Measurements from ENCODE around the gene CPLX1. TPM values are rescaled to one million over a fixed set of nuclear protein-coding genes. Genes with fewer than 3 reads are reported as not detected.

Gene CPLX1
- total RNA-seq, 2 donors from 2014 or later: 1.3 to 1.9 TPM

- H3K9me3 Mint-ChIP-seq: peaks cover 0 to 2% of the 10 kb centered on the region in 2 donors
- no peaks in the 10 kb centered on the region for H3K4me1 Mint-ChIP-seq (ENCODE audit: low read depth)
- peaks cover 4% of the 10 kb centered on the region in 2 donors for H3K36me3 Mint-ChIP-seq (ENCODE audit: insufficient read depth in 2 of 2)
- no peak for DNase-seq
- H3K27me3 Mint-ChIP-seq (ENCODE audit: low read depth): peaks cover 41% of the 10 kb centered on the region
- no peak for ATAC-seq (replicated peaks in 1 of 2)
- H3K4me3 Mint-ChIP-seq: peak overlapping the region in 1 of 2 donors; percentile 56
- no peak overlapping the region for H3K27ac Mint-ChIP-seq
These were observed 1.5 kb upstream of the CPLX1 start for GRCh38 chr4:827209-828081.

DNA sequence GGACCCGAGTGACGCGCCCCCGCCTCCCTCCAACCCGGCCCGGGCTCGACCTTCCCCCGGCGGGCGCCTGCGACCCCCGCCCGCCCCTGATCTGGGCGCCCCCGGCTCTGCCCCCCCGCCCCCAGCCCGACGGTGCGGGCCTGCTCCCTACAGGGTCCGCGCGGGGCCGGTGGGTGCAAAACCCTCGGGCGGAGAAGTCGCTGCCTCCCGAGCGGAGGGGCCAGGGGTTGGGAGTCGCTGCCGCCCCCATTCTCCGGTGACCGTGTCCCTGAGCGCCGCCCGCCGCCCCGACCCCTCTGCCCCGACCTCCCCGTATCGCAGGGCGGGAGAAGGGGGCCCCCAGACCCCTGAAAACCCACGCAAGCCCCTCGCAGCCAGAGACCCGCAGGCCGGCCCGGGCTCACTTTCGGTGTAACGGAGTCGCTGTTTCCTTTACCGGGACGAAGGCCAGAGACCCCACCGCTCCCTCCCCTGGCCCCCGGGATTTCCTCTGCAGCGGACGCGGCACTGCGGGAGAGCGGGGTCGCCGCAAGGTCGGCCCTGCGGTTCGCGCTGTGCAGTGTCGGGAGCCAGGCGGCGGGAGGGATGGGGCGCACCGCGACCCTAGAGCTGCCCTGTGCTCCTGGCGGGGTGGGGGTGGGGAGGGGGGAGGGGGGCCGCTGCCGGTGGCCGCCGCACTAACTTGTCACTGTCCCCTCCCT lies 729 bp upstream of the CPLX1 start:
- DNase-seq: no peak

GRCh38 chr4:825063-825970 lies 612 bp downstream of the CPLX1 start:
- no peak overlapping the region for H3K27ac Mint-ChIP-seq
- H3K4me1 Mint-ChIP-seq (ENCODE audit: low read depth): no peaks in the 10 kb centered on the region
- DNase-seq (peak in 1 of 2 donors; percentile 27), ATAC-seq (replicated peaks in 1 of 2) (peak; percentile 42 to 55)
- H3K36me3 Mint-ChIP-seq (ENCODE audit: insufficient read depth in 2 of 2): peaks cover 2 to 3% of the 10 kb centered on the region in 2 donors
- no peaks in the 10 kb centered on the region for H3K9me3 Mint-ChIP-seq
- peaks cover 52% of the 10 kb centered on the region for H3K27me3 Mint-ChIP-seq (ENCODE audit: low read depth)
- H3K4me3 Mint-ChIP-seq: peak overlapping the region in 1 of 2 donors; percentile 61

More for the DNA sequence above, 729 bp upstream of the CPLX1 start:
- Mint-ChIP-seq H3K4me3 (peak overlapping the region in 1 of 2 donors; percentile 32), H3K36me3 (ENCODE audit: insufficient read depth in 2 of 2) (peaks cover 4% of the 10 kb centered on the region in 2 donors), H3K4me1 (ENCODE audit: low read depth) (no peaks in the 10 kb centered on the region), H3K9me3 (peaks cover 0 to 2% of the 10 kb centered on the region in 2 donors), H3K27ac (no peak overlapping the region), H3K27me3 (ENCODE audit: low read depth) (peaks cover 49% of the 10 kb centered on the region)
- ATAC-seq (replicated peaks in 1 of 2): no peak

DNA sequence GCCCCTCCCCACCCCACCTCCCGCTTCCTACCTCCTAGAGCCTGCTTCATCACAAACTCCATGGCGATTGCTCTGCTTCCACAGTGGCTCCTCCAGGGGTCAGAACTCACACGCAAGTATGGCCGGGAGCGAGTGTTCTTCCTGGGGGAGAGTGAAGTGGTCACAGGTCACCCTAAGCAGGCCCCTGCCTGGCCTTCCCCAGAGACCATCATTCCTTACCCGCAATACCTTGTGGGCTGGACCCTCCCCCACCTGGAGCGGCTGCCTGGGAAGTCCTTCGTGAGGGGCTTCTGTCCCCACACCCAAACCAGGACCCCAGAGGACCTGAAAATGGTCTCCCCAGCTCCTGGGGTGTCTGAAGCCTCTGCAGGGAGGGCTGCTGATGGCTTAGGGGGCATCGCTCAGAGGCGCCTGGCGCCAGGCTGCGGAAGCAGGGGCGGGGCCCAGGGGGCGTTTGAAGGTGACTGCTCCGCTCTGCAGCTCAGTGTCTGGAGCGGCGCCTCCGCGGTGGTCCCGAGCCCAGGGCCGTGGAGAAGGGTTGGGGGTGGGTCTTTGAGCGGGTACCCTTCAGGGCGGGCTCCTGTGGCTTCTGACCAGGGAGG lies 1.4 kb downstream of the CPLX1 start:
- H3K4me1 Mint-ChIP-seq (ENCODE audit: low read depth): no peaks in the 10 kb centered on the region
- no peak for DNase-seq
- H3K36me3 Mint-ChIP-seq (ENCODE audit: insufficient read depth in 2 of 2): peaks cover 2 to 3% of the 10 kb centered on the region in 2 donors
- no peak overlapping the region for H3K27ac Mint-ChIP-seq
- no peaks in the 10 kb centered on the region for H3K9me3 Mint-ChIP-seq
- ATAC-seq (replicated peaks in 1 of 2): no peak
- H3K27me3 Mint-ChIP-seq (ENCODE audit: low read depth): peaks cover 52% of the 10 kb centered on the region
- peak overlapping the region in 1 of 2 donors; percentile 61 for H3K4me3 Mint-ChIP-seq

DNA sequence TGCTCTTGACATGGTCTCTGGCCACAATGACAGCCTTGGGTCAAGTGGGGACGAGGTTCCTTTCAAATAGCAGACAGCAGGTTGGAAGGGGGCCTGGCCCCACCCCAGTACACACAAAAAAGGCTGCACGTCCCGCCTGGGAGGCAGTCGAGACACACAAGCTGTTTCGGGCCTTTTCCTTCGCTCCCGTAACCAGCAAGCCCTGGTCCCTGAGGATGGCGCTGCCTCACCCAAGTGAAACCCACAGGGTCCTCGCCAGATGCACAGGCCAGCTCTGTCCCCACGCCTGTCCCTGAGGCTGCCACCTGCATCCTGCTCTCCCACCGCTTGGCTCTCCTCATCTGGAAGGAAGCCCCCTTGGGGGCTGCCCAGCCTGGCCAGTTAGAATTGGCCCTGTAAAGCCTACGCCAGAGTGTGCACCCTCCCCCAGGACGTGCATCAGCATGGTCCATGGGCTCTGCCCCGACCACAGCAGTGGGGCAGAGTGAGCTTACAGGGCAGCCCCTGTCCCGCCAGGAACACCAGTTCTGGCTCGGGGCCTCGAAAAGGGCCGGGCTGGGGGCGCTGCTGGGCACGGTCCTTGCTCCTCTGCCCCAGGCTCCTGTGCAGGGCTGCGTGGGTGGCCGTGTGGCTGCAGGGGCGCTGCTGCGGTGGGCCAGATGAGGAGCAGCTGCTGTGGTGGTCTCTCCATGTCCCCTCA lies 2.0 kb downstream of the CPLX1 start:
- Mint-ChIP-seq H3K36me3 (ENCODE audit: insufficient read depth in 2 of 2) (peaks cover 2 to 3% of the 10 kb centered on the region in 2 donors), H3K4me3 (no peak overlapping the region), H3K27me3 (ENCODE audit: low read depth) (peaks cover 52% of the 10 kb centered on the region), H3K27ac (no peak overlapping the region), H3K4me1 (ENCODE audit: low read depth) (no peaks in the 10 kb centered on the region), H3K9me3 (no peaks in the 10 kb centered on the region)
- DNase-seq: no peak
- ATAC-seq (replicated peaks in 1 of 2): no peak

- ATAC-seq (replicated peaks in 1 of 2) (no peak), DNase-seq (no peak)
- Mint-ChIP-seq H3K4me3 (no peak overlapping the region), H3K27me3 (ENCODE audit: low read depth) (peaks cover 46% of the 10 kb centered on the region), H3K36me3 (ENCODE audit: insufficient read depth in 2 of 2) (peaks cover 2 to 3% of the 10 kb centered on the region in 2 donors), H3K27ac (no peak overlapping the region), H3K4me1 (ENCODE audit: low read depth) (no peaks in the 10 kb centered on the region), H3K9me3 (no peaks in the 10 kb centered on the region)
These were observed 2.7 kb downstream of the CPLX1 start for GRCh38 chr4:823176-823760.

DNA sequence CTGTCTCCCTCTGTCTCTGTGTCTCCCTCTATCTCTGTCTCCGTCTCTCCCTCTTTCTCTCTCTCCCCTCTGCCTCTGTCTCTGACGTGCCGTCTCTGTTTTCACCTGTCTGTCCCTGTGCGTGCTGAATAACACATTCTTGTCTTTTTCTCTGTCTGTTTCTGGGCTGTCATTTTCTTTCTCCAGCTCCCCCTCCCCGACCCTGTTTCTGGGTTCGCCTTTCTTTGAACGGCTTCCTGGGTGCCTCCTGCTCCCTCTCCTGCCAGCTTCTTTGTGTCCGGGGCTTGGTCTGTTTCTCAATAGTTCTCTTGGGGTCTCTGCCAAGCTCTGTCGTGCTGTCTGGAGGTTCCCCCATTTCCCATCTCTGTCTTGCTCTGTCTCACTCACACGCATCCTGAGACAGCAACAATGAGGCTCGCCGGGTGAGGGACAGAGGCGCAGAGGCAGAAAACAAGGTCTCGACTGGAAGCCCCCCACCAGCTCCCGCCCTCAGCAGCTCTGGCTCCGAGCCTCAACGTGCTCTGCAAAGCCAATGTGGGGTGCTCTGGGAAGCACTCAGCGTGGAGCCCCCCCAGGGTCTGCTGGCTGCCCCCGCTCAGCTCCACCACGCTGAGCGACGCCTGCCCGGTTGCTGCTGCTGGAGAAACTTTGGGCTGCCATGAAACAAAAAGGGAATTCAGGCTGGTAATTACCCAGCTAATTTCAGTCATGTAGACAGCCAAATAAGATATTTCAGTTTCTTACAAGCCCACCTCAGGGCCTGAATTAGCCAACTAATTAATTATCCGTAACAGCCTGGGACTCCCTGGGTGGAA lies 3.4 kb downstream of the CPLX1 start:
- H3K36me3 Mint-ChIP-seq (ENCODE audit: insufficient read depth in 2 of 2): no peaks in the 10 kb centered on the region
- no peaks in the 10 kb centered on the region for H3K4me1 Mint-ChIP-seq (ENCODE audit: low read depth)
- no peak overlapping the region for H3K4me3 Mint-ChIP-seq
- no peak for DNase-seq
- ATAC-seq (replicated peaks in 1 of 2): no peak
- no peak overlapping the region for H3K27ac Mint-ChIP-seq
- H3K27me3 Mint-ChIP-seq (ENCODE audit: low read depth): peaks cover 39% of the 10 kb centered on the region
- H3K9me3 Mint-ChIP-seq: no peaks in the 10 kb centered on the region

GRCh38 chr4:821631-822030 lies 4.3 kb downstream of the CPLX1 start:
- H3K27me3 Mint-ChIP-seq (ENCODE audit: low read depth): peaks cover 42% of the 10 kb centered on the region
- no peak for ATAC-seq (replicated peaks in 1 of 2)
- no peak overlapping the region for H3K27ac Mint-ChIP-seq
- no peaks in the 10 kb centered on the region for H3K4me1 Mint-ChIP-seq (ENCODE audit: low read depth)
- no peak for DNase-seq
- no peak overlapping the region for H3K4me3 Mint-ChIP-seq
- no peaks in the 10 kb centered on the region for H3K9me3 Mint-ChIP-seq
- H3K36me3 Mint-ChIP-seq (ENCODE audit: insufficient read depth in 2 of 2): no peaks in the 10 kb centered on the region

- no peak overlapping the region for H3K27ac Mint-ChIP-seq
- DNase-seq: no peak
- H3K27me3 Mint-ChIP-seq (ENCODE audit: low read depth): peaks cover 46% of the 10 kb centered on the region
- H3K9me3 Mint-ChIP-seq: no peaks in the 10 kb centered on the region
- no peaks in the 10 kb centered on the region for H3K4me1 Mint-ChIP-seq (ENCODE audit: low read depth)
- no peaks in the 10 kb centered on the region for H3K36me3 Mint-ChIP-seq (ENCODE audit: insufficient read depth in 2 of 2)
- no peak overlapping the region for H3K4me3 Mint-ChIP-seq
- no peak for ATAC-seq (replicated peaks in 1 of 2)
These were observed 4.7 kb downstream of the CPLX1 start for GRCh38 chr4:821181-821591.

- Mint-ChIP-seq H3K27me3 (ENCODE audit: low read depth) (peaks cover 53% of the 10 kb centered on the region), H3K4me1 (ENCODE audit: low read depth) (no peaks in the 10 kb centered on the region), H3K9me3 (no peaks in the 10 kb centered on the region), H3K4me3 (no peak overlapping the region), H3K36me3 (ENCODE audit: insufficient read depth in 2 of 2) (no peaks in the 10 kb centered on the region), H3K27ac (no peak overlapping the region)
- DNase-seq: no peak
- no peak for ATAC-seq (replicated peaks in 1 of 2)
These were observed 5.4 kb downstream of the CPLX1 start for GRCh38 chr4:820230-821172.

Data from activated T-cell treated with anti-CD3 and anti-CD28 coated beads, Interleukin-2, amount 50 U/mL, for 72 hours (primary cell).